Activated CD8-positive, alpha-beta T cell treated with anti-CD3 and anti-CD28 coated beads for 36 hours (primary cell): ENCODE data around the gene TRAPPC1. TPM values are rescaled to one million over a fixed set of nuclear protein-coding genes. Genes with fewer than 3 reads are reported as not detected.

Source experiments
- ATAC-seq: fragments of 200-7000 bp; cut with Tn5 transposase; one replicate; pipeline ENCODE4 v1.10.0; 2021; ENCODE audit warnings: mild to moderate bottlenecking, moderate library complexity
- CTCF ChIA-PET: fragments of 350-600 bp; sonication (Branson Sonifier 250); formaldehyde crosslinking; loops from one replicate; lab custom pipeline; 2021; ENCODE audit warnings: antibody characterized with exemption; lab: Charles Lee
- POLR2A ChIA-PET: fragments of 350-600 bp; sonication (Branson Sonifier 250); formaldehyde crosslinking; loops from one replicate; lab custom pipeline; 2021; ENCODE audit warnings: antibody characterized with exemption; lab: Charles Lee
- DNase-seq: peaks from one replicate; pipeline ENCODE4 v3.0.0-alpha.2; 2020
- H3K27ac Mint-ChIP-seq: one replicate; pipeline ENCODE4 v1.8.0; 2021; ENCODE audit warnings: mild to moderate bottlenecking, mixed read lengths
- H3K27me3 Mint-ChIP-seq: one replicate; pipeline ENCODE4 v1.8.0; 2021; ENCODE audit warnings: mixed read lengths
- H3K36me3 Mint-ChIP-seq: one replicate; pipeline ENCODE4 v1.8.0; 2021; ENCODE audit warnings: low read depth, mixed read lengths
- H3K4me1 Mint-ChIP-seq: one replicate; pipeline ENCODE4 v1.8.0; 2021; ENCODE audit warnings: low read depth, mixed read lengths
- H3K4me3 Mint-ChIP-seq: one replicate; pipeline ENCODE4 v1.8.0; 2021; ENCODE audit warnings: mild to moderate bottlenecking, moderate library complexity, mixed read lengths
- H3K9me3 Mint-ChIP-seq: one replicate; pipeline ENCODE4 v1.8.0; 2021; ENCODE audit warnings: mixed read lengths
- CTCF ChIP-seq: fragments of 200-600 bp; IDR thresholded peaks from one replicate; pipeline ENCODE4 v1.8.0; 2022; ENCODE audit warnings: antibody characterized with exemption, mild to moderate bottlenecking
- intact Hi-C: fragments of 100-400 bp; cut with micrococcal nuclease; formaldehyde crosslinking; loops from one replicate; pipeline ENCODE4 v1.10.0; 2022
- total RNA-seq, 2 experiments: library from RNA; stranded (reverse); gene quantifications; one replicate each; pipeline ENCODE4 v1.2.3, GENCODE V29; 2021

The TRAPPC1 gene
- total RNA-seq, 2 experiments from 2014 or later, result 140 to 143 TPM

DNA sequence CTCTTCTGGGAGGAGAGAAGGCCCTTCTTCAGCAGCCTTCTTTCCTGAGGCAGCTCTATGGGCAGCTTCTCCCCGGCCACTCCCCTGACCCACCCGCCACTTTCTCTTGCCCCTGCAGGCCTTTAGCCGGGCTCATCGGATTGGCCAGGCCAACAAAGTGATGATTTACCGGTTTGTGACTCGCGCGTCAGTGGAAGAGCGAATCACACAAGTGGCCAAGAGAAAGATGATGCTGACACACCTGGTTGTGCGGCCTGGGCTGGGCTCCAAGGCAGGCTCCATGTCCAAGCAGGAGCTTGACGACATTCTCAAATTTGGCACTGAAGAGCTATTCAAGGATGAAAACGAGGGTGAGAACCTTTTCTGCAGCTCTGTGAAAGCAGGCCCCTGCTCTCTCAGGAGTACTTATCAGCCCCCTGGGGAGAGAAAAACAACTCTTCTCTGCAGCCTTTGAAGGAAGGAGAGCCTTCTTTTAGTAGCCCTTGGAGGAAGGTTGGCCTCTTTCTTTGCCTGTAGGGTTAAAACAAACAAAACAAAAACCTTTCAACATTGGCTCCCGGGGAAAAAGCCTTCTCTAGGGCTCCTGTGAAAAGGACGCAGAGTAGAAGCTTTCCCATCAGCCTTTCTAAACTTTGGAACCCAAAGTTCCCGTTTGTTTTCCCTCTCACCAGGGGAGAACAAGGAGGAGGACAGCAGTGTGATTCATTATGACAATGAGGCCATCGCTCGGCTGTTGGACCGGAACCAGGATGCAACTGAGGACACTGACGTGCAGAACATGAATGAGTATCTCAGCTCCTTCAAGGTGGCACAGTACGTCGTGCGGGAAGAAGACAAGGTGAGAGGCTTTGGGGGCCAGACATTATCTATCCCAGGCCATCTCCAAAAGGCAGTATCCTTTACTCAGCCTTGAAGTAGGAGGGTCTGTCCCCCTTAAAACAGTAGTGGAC, 28.3 kb downstream of the TRAPPC1 start:
- intact Hi-C loops, result no loop called here
- ChIA-PET POLR2A (interaction anchor here (0.7 to 2.0 kb wide), 3 partner anchors 12 to 112 kb away, joined by 3 to 5 read pairs (median 4); partner anchors contain the start of gene RNF227), CTCF (interaction anchor here (1.1 to 3.1 kb wide), 4 partner anchors 9 to 160 kb away, joined by 3 to 10 read pairs (median 6); no protein-coding TSS in a partner anchor)
- Mint-ChIP-seq H3K9me3 (no peaks in the 10 kb centered on the region), H3K27ac (no peak overlapping the region), H3K4me3 (no peak overlapping the region), H3K4me1 (no peaks in the 10 kb centered on the region), H3K27me3 (no peaks in the 10 kb centered on the region), H3K36me3 (peaks cover 52% of the 10 kb centered on the region)
- no peak for ATAC-seq
- TF ChIP-seq CTCF, result no peak
- DNase-seq, result no peak

- no peaks in the 10 kb centered on the region for H3K27me3 Mint-ChIP-seq
- H3K27ac Mint-ChIP-seq, result peak overlapping the region; percentile 58
- H3K36me3 Mint-ChIP-seq, result peaks cover 61% of the 10 kb centered on the region
- intact Hi-C loops, result loop anchor here (5.0 kb wide), 1 partner anchor 35 kb away; no protein-coding TSS in a partner anchor
- POLR2A ChIA-PET, result interaction anchor here (1.0 to 2.2 kb wide), 4 partner anchors 9 to 24 kb away, joined by 3 to 9 read pairs (median 6); partner anchors contain the start of genes CHD3 and RNF227
- TF ChIP-seq CTCF, result no peak
- H3K4me3 Mint-ChIP-seq, result no peak overlapping the region
- H3K9me3 Mint-ChIP-seq, result no peaks in the 10 kb centered on the region
- ATAC-seq (peak; percentile 58), DNase-seq (peak; percentile 25)
- peaks cover 11% of the 10 kb centered on the region for H3K4me1 Mint-ChIP-seq
- CTCF ChIA-PET, result interaction anchor here (0.7 to 2.1 kb wide), 16 partner anchors 8 to 163 kb away, joined by 3 to 8 read pairs (median 3); no protein-coding TSS in a partner anchor
Observed at GRCh38 chr17:7897773-7898172, 34.0 kb downstream of the TRAPPC1 start.

DNA sequence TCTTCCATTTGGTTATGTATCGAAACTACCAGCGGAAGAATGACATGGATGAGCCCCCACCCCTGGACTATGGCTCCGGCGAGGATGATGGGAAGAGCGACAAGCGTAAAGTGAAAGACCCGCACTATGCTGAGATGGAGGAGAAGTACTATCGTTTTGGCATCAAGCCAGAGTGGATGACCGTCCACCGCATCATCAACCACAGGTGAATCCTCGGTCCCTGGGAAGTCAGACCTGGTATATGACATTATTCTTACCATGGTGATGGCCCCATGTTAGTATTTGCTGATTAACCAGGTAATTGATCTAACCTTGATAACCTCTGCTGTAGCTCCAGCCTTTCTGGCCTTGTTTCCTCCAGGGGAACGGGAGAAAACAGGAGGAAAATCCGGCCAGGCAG, 34.7 kb downstream of the TRAPPC1 start:
- ChIA-PET POLR2A (interaction anchor here (2.2 kb wide), 1 partner anchor 10 kb away, joined by 8 read pairs; no protein-coding TSS in a partner anchor), CTCF (interaction anchor here (0.7 to 2.1 kb wide), 9 partner anchors 9 to 163 kb away, joined by 3 to 8 read pairs (median 3); no protein-coding TSS in a partner anchor)
- Mint-ChIP-seq H3K9me3 (no peaks in the 10 kb centered on the region), H3K4me3 (no peak overlapping the region), H3K4me1 (peaks cover 11% of the 10 kb centered on the region), H3K27ac (peak overlapping the region; percentile 58), H3K36me3 (peaks cover 58% of the 10 kb centered on the region), H3K27me3 (no peaks in the 10 kb centered on the region)
- ATAC-seq (no peak), DNase-seq (no peak)
- intact Hi-C loops, result loop anchor here (5.0 kb wide), 1 partner anchor 35 kb away; no protein-coding TSS in a partner anchor
- TF ChIP-seq CTCF, result no peak

DNA sequence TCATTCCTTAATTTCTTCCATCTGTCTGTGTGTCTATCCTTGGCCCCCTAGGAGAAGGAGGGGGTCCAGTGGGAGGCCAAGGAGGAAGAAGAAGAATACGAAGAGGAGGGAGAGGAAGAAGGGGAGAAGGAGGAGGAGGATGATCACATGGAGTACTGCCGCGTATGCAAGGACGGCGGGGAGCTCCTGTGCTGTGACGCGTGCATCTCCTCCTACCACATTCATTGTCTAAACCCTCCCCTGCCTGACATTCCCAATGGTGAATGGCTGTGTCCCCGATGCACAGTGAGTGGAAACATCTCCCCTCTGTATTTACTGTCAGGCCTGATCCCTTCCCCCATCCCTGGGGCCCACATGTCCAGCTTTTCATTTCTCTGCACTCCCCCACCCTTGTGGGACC, 36.9 kb downstream of the TRAPPC1 start:
- no peak for DNase-seq
- H3K27me3 Mint-ChIP-seq, result no peaks in the 10 kb centered on the region
- intact Hi-C loops, result loop anchor here (5.0 kb wide), 1 partner anchor 33 kb away; no protein-coding TSS in a partner anchor
- no peak overlapping the region for H3K4me3 Mint-ChIP-seq
- H3K27ac Mint-ChIP-seq, result no peak overlapping the region
- peaks cover 15% of the 10 kb centered on the region for H3K4me1 Mint-ChIP-seq
- ChIA-PET CTCF (interaction anchor here (0.6 kb wide), 1 partner anchor 460 kb away, joined by 3 read pairs; the partner anchor contains the start of gene TMEM102), POLR2A (interaction anchor here (1.2 kb wide), 1 partner anchor 9 kb away, joined by 4 read pairs; no protein-coding TSS in a partner anchor)
- H3K36me3 Mint-ChIP-seq, result peaks cover 63% of the 10 kb centered on the region
- ATAC-seq, result no peak
- H3K9me3 Mint-ChIP-seq, result no peaks in the 10 kb centered on the region
- no peak for TF ChIP-seq CTCF
